ENCODE data around the gene TBC1D5.
"Not testable (repeated sequence)": the region's sequence is repeated elsewhere in the genome, so short reads cannot be mapped to it uniquely, and the experiment has no call there.

TBC1D5 gene

DNA sequence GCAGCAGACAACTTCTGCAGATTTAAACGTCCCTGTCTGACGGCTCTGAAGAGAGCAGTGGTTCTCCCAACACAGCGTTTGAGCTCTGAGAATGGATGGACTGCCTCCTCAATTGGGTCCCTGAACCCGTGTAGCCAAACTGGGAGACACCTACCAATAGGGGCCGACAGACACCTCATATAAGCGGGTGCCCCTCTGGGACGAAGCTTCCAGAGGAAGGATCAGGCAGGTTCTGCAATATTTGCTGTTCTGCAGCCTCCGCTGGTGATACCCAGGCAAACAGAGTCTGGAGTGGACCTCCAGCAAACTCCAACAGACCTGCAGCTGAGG is 48.8 kb downstream of the TBC1D5 start:
- not testable (repeated sequence) for H3K79me2 ChIP-seq (ENCODE audit: insufficient read depth, low read depth); H2AFZ ChIP-seq (ENCODE audit: low read depth); H3K27ac ChIP-seq; H3K4me3 ChIP-seq (IDR thresholded peaks at IDR 0.05; ENCODE audit: insufficient read depth, low read depth, low read length); H3K9ac ChIP-seq; H3K36me3 ChIP-seq (ENCODE audit: insufficient read depth); H3K4me1 ChIP-seq (ENCODE audit: low read depth, poor library complexity, severe bottlenecking); H3K4me2 ChIP-seq; H4K20me1 ChIP-seq (ENCODE audit: insufficient read depth); H3K27me3 ChIP-seq (ENCODE audit: insufficient read depth, low read depth)

DNA sequence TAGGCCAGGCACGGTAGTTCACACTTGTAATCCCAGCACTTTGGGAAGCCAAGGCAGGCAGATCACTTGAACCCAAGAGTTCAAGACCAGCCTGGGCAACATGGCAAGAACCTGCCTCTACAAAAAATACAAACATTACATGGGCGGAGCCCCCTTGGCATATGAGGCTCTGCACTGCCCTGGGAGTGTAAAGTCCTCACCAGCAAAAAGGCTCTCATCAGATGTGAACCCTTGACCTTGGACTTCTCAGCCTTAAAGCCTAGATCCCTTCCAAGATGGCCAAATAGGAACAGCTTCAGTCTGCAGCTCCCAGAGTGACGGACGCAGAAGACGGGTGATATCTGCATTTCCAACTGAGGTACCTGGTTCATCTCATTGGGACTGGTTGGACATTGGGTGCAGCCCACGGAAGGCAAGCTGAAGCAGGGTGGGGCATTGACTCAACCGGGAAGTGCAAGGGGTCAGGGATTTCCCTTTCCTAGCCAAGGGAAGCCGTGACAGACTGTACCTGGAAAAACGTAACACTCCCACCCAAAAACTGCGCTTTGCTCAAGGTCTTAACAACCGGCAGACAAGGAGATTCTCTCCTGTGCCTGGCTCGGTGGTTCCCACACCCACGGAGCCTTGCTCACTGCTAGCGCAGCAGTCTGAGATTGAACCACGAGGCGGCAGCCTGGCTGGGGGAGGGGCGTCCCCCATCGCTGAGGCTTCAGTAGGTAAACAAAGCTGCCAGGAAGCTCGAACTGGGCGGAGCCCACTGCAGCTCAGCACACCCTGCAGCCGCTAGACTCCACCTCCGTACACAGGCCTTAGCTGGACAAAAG is 49.4 kb downstream of the TBC1D5 start:
- not testable (repeated sequence) for H3K27me3 ChIP-seq (ENCODE audit: insufficient read depth, low read depth); H2AFZ ChIP-seq (ENCODE audit: low read depth); H3K9ac ChIP-seq; H3K36me3 ChIP-seq (ENCODE audit: insufficient read depth); H3K79me2 ChIP-seq (ENCODE audit: insufficient read depth, low read depth); H3K4me2 ChIP-seq; H3K4me3 ChIP-seq (IDR thresholded peaks at IDR 0.05; ENCODE audit: insufficient read depth, low read depth, low read length); H3K27ac ChIP-seq; H4K20me1 ChIP-seq (ENCODE audit: insufficient read depth); H3K4me1 ChIP-seq (ENCODE audit: low read depth, poor library complexity, severe bottlenecking)

DNA sequence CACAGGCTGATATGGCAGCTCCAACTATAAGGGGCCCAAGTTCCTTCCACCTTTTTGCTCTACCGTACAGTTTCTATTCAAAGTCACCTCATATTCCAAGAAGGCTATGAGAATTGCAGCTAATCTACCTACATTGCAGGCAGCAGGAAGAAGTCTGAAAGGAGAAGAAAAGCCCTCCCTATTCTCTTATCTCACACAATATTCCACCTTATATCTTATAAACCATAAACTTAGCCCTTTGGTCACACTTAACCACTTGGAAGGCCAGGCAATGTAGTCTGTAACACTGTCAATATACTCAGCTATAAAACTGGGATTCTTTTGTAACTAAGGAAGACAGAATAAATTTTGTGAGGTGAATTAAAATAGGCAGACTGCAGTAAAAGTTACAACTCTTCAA is 54.9 kb downstream of the TBC1D5 start:
- TF ChIP-seq, protein P1, sequence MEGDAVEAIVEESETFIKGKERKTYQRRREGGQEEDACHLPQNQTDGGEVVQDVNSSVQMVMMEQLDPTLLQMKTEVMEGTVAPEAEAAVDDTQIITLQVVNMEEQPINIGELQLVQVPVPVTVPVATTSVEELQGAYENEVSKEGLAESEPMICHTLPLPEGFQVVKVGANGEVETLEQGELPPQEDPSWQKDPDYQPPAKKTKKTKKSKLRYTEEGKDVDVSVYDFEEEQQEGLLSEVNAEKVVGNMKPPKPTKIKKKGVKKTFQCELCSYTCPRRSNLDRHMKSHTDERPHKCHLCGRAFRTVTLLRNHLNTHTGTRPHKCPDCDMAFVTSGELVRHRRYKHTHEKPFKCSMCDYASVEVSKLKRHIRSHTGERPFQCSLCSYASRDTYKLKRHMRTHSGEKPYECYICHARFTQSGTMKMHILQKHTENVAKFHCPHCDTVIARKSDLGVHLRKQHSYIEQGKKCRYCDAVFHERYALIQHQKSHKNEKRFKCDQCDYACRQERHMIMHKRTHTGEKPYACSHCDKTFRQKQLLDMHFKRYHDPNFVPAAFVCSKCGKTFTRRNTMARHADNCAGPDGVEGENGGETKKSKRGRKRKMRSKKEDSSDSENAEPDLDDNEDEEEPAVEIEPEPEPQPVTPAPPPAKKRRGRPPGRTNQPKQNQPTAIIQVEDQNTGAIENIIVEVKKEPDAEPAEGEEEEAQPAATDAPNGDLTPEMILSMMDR (conservative IDR thresholded peaks at IDR 0.05; ENCODE audit: low read depth, low read length) = no peak
- no peaks in the 10 kb centered on the region for H3K79me2 ChIP-seq (ENCODE audit: insufficient read depth, low read depth)
- no peak overlapping the region for H3K4me2 ChIP-seq
- no peak overlapping the region for H3K9ac ChIP-seq
- H3K36me3 ChIP-seq (ENCODE audit: insufficient read depth) = no peaks in the 10 kb centered on the region
- no peaks in the 10 kb centered on the region for H3K4me1 ChIP-seq (ENCODE audit: low read depth, poor library complexity, severe bottlenecking)
- no peak overlapping the region for H3K4me3 ChIP-seq (IDR thresholded peaks at IDR 0.05; ENCODE audit: insufficient read depth, low read depth, low read length)
- H2AFZ ChIP-seq (ENCODE audit: low read depth) = no peak overlapping the region
- H3K27me3 ChIP-seq (ENCODE audit: insufficient read depth, low read depth) = no peaks in the 10 kb centered on the region
- no peaks in the 10 kb centered on the region for H4K20me1 ChIP-seq (ENCODE audit: insufficient read depth)
- H3K27ac ChIP-seq = no peak overlapping the region

DNA sequence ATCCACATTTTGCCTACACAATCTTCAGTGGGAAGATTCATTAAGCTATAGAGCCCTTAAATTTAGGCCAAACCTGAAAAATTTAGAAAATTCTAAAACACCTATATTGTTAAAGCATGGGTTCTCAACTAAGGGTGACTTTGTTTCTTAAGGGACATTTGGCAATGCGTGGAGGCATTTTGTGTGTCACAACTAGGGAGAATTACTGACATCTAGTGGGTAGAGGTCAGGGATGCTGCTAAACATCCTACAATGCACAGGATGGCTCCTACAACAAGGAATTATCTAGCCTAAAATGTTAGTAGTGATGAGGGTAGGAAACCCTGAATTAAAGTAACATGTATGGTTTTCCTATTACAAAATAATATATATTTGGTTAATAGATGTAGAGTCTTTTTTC is 55.8 kb downstream of the TBC1D5 start:
- no peaks in the 10 kb centered on the region for H3K27me3 ChIP-seq (ENCODE audit: insufficient read depth, low read depth)
- H3K4me3 ChIP-seq (IDR thresholded peaks at IDR 0.05; ENCODE audit: insufficient read depth, low read depth, low read length) = no peak overlapping the region
- no peaks in the 10 kb centered on the region for H3K79me2 ChIP-seq (ENCODE audit: insufficient read depth, low read depth)
- H3K36me3 ChIP-seq (ENCODE audit: insufficient read depth) = no peaks in the 10 kb centered on the region
- no peak overlapping the region for H3K9ac ChIP-seq
- no peaks in the 10 kb centered on the region for H3K4me1 ChIP-seq (ENCODE audit: low read depth, poor library complexity, severe bottlenecking)
- H3K27ac ChIP-seq = no peak overlapping the region
- H4K20me1 ChIP-seq (ENCODE audit: insufficient read depth) = no peaks in the 10 kb centered on the region
- TF ChIP-seq, protein P1 (conservative IDR thresholded peaks at IDR 0.05; ENCODE audit: low read depth, low read length) = no peak
- H3K4me2 ChIP-seq = no peak overlapping the region
- no peak overlapping the region for H2AFZ ChIP-seq (ENCODE audit: low read depth)

DNA sequence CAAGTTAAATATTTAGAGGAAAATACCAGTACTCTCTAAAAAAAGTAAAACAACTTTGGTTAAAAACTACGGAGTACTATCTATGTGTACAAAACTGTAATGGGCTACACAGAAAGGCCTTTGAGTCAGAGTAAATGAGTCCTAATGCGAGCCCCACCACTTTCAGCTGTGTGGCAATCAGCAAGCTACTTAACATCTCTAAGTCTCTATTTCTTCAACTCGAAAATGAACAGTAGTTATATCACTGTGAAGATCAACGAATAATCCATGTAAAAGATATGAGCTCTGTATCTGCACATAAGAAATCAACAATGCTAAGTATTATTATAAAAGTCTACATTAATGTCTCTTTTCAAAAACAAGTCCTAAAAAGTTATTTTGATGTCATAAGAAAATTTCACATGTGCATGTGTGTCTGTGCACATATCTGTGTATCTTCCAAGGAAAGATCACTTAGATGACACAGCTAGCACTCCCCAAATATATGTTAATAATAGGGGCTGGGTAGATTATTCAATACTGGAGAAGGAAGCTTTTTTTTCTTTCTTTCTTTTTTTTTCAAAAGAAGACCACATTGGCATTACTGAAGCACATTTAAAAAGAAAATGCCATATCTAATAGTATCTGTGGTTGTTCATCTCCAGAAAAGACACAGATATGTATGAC is 58.8 kb downstream of the TBC1D5 start:
- Histone ChIP-seq H3K4me3 (IDR thresholded peaks at IDR 0.05; ENCODE audit: insufficient read depth, low read depth, low read length) (no peak overlapping the region), H3K4me1 (ENCODE audit: low read depth, poor library complexity, severe bottlenecking) (no peaks in the 10 kb centered on the region), H3K79me2 (ENCODE audit: insufficient read depth, low read depth) (no peaks in the 10 kb centered on the region), H3K27me3 (ENCODE audit: insufficient read depth, low read depth) (no peaks in the 10 kb centered on the region), H4K20me1 (ENCODE audit: insufficient read depth) (no peaks in the 10 kb centered on the region), H3K27ac (no peak overlapping the region), H2AFZ (ENCODE audit: low read depth) (no peak overlapping the region), H3K4me2 (no peak overlapping the region), H3K36me3 (ENCODE audit: insufficient read depth) (no peaks in the 10 kb centered on the region), H3K9ac (no peak overlapping the region)
- TF ChIP-seq, protein P1 (conservative IDR thresholded peaks at IDR 0.05; ENCODE audit: low read depth, low read length) = no peak
